Chondrocyte (in vitro differentiated cells): ENCODE measurements around the gene EMSY. TPM values are rescaled to one million over a fixed set of nuclear protein-coding genes. Genes with fewer than 3 reads are reported as not detected.

ENCODE experiments used
- DNase-seq: peaks from one replicate; pipeline ENCODE4 v3.0.0; 2021; ENCODE audit warnings: mixed read lengths, low spot score
- H3K27ac Mint-ChIP-seq: one replicate; pipeline ENCODE4 v1.8.0; 2021; ENCODE audit warnings: mild to moderate bottlenecking, moderate library complexity, mixed read lengths; ENCODE audit not compliant: unreplicated experiment
- H3K27me3 Mint-ChIP-seq: 2 replicates; pipeline ENCODE4 v1.8.0; 2021; ENCODE audit warnings: low read depth, mixed read lengths
- H3K36me3 Mint-ChIP-seq: 2 replicates; pipeline ENCODE4 v1.8.0; 2021; ENCODE audit warnings: low read depth, mixed read lengths
- H3K4me1 Mint-ChIP-seq: 2 replicates; pipeline ENCODE4 v1.8.0; 2021; ENCODE audit warnings: low read depth, mild to moderate bottlenecking, mixed read lengths
- H3K4me3 Mint-ChIP-seq: one replicate; pipeline ENCODE4 v1.8.0; 2021; ENCODE audit warnings: mild to moderate bottlenecking, moderate library complexity, mixed read lengths; ENCODE audit not compliant: unreplicated experiment
- H3K9me3 Mint-ChIP-seq: 2 replicates; pipeline ENCODE4 v1.8.0; 2021; ENCODE audit warnings: low read depth, mixed read lengths
- total RNA-seq: library from RNA; stranded (reverse); gene quantifications from 3 replicates; pipeline ENCODE4 v1.2.1, GENCODE V29; 2021
- TF ChIP-seq, protein P1 (sequence below): fragments of 200-600 bp; sonication (generic); IDR thresholded peaks from 2 replicates; pipeline ENCODE4 v1.5.0; 2021; ENCODE audit warnings: antibody characterized with exemption, mild to moderate bottlenecking, moderate library complexity

EMSY gene
- total RNA-seq, 1 donor from 2014 or later, result 17.1 TPM

GRCh38 chr11:76558891-76559290 lies 114.1 kb downstream of the EMSY start:
- H3K27me3 Mint-ChIP-seq, result no peaks in the 10 kb centered on the region
- H3K9me3 Mint-ChIP-seq, result peaks cover 13% of the 10 kb centered on the region
- no peak overlapping the region for H3K4me3 Mint-ChIP-seq
- H3K4me1 Mint-ChIP-seq, result peaks cover 22% of the 10 kb centered on the region
- no peak for DNase-seq
- TF ChIP-seq, protein P1, sequence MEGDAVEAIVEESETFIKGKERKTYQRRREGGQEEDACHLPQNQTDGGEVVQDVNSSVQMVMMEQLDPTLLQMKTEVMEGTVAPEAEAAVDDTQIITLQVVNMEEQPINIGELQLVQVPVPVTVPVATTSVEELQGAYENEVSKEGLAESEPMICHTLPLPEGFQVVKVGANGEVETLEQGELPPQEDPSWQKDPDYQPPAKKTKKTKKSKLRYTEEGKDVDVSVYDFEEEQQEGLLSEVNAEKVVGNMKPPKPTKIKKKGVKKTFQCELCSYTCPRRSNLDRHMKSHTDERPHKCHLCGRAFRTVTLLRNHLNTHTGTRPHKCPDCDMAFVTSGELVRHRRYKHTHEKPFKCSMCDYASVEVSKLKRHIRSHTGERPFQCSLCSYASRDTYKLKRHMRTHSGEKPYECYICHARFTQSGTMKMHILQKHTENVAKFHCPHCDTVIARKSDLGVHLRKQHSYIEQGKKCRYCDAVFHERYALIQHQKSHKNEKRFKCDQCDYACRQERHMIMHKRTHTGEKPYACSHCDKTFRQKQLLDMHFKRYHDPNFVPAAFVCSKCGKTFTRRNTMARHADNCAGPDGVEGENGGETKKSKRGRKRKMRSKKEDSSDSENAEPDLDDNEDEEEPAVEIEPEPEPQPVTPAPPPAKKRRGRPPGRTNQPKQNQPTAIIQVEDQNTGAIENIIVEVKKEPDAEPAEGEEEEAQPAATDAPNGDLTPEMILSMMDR, result no peak
- H3K27ac Mint-ChIP-seq, result no peak overlapping the region
- H3K36me3 Mint-ChIP-seq, result no peaks in the 10 kb centered on the region

GRCh38 chr11:76559346-76559745 lies 114.5 kb downstream of the EMSY start:
- TF ChIP-seq, protein P1, result no peak
- H3K4me3 Mint-ChIP-seq, result no peak overlapping the region
- H3K36me3 Mint-ChIP-seq, result no peaks in the 10 kb centered on the region
- no peak overlapping the region for H3K27ac Mint-ChIP-seq
- no peak for DNase-seq
- no peaks in the 10 kb centered on the region for H3K27me3 Mint-ChIP-seq
- H3K4me1 Mint-ChIP-seq, result peaks cover 22% of the 10 kb centered on the region
- peaks cover 17% of the 10 kb centered on the region for H3K9me3 Mint-ChIP-seq

DNA sequence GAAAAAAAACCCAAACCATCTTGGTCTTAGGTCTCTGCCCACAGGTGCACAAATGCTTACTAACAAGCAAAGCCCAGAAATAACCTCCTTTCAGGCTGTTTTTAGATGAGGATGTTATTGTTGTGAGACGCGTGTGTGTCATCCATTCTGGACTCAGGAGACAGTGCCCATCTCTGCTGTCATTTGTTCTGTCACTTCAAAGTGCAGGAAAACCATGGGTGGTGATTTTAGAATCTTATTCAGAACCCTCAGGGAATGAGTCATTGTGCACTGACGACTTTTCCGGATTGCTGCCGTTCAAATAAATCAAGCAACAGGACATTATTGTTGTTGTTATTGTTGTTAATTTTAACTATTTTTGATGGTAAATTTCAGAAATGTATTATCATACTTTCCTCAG lies 115.4 kb downstream of the EMSY start:
- peaks cover 21% of the 10 kb centered on the region for H3K9me3 Mint-ChIP-seq
- no peak overlapping the region for H3K27ac Mint-ChIP-seq
- peaks cover 22% of the 10 kb centered on the region for H3K4me1 Mint-ChIP-seq
- H3K36me3 Mint-ChIP-seq, result no peaks in the 10 kb centered on the region
- no peaks in the 10 kb centered on the region for H3K27me3 Mint-ChIP-seq
- TF ChIP-seq, protein P1, result no peak
- no peak overlapping the region for H3K4me3 Mint-ChIP-seq
- no peak for DNase-seq

DNA sequence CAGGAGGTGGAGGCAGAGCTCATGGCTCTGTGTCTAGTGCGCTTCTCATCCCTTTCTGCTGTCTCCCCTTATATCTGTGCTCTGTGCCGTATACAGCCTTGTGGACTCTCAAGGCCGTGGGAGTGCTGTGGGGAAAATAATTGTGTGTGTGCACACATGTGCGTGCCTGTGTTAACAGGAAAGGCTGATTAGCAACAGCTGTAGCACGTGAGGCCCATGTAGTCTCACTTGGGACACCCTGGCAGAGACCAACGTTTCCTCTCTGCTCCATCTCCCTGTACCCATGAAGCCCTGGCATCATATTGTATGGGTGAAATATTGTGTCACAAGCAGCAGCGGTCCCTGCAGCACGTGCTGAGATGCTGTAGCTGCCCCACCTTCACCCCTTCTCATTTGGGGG lies 116.4 kb downstream of the EMSY start:
- Mint-ChIP-seq H3K9me3 (peaks cover 21% of the 10 kb centered on the region), H3K36me3 (no peaks in the 10 kb centered on the region), H3K4me1 (peaks cover 22% of the 10 kb centered on the region), H3K27ac (no peak overlapping the region), H3K27me3 (no peaks in the 10 kb centered on the region), H3K4me3 (no peak overlapping the region)
- TF ChIP-seq, protein P1, result no peak
- no peak for DNase-seq

GRCh38 chr11:76562541-76562940 lies 117.7 kb downstream of the EMSY start:
- Mint-ChIP-seq H3K4me3 (no peak overlapping the region), H3K36me3 (no peaks in the 10 kb centered on the region), H3K27me3 (no peaks in the 10 kb centered on the region), H3K4me1 (peaks cover 29% of the 10 kb centered on the region), H3K9me3 (peaks cover 21% of the 10 kb centered on the region), H3K27ac (no peak overlapping the region)
- DNase-seq, result no peak
- TF ChIP-seq, protein P1, result no peak
